Measurements from ENCODE around the gene PIP4P1.

GRCh38 chr14:20472536-20473169 lies 11.4 kb upstream of the PIP4P1 start:
- TF ChIP-seq CTCF (IDR thresholded peaks at IDR 0.05) (no peak), POLR2AphosphoS5 (IDR thresholded peaks at IDR 0.05) (no peak), POLR2A (IDR thresholded peaks at IDR 0.05) (no peak)

All from gastroesophageal sphincter (tissue), 3 donors.